ENCODE results near the gene ROR2. TPM values are rescaled to one million over a fixed set of nuclear protein-coding genes. Genes with fewer than 3 reads are reported as not detected.

ROR2 gene
- total RNA-seq, 1 experiment from 2014 or later, result 5.9 TPM

GRCh38 chr9:91522481-91522880, 427.5 kb downstream of the ROR2 start:
- Histone ChIP-seq H3K9me3 (ENCODE audit: control insufficient read depth, insufficient read depth, low read depth, low read length) (no peaks in the 10 kb centered on the region), H3K27ac (ENCODE audit: low read length) (no peak overlapping the region), H3K27me3 (ENCODE audit: control insufficient read depth, insufficient read depth, low read length) (no peaks in the 10 kb centered on the region), H3K4me1 (ENCODE audit: control insufficient read depth, insufficient read depth, low read length) (no peaks in the 10 kb centered on the region), H3K36me3 (ENCODE audit: control insufficient read depth, insufficient read depth, low read length) (no peaks in the 10 kb centered on the region), H3K4me3 (ENCODE audit: low read depth in 2 of 2, low read length in 2 of 2) (no peak overlapping the region)
- DNase-seq (ENCODE audit: low read depth, low spot score) (no peak), ATAC-seq (no peak)
- CTCF ChIA-PET, result no interaction called here
- no peak for TF ChIP-seq TCF7L2 (IDR thresholded peaks at IDR 0.05; ENCODE audit: low read depth, low read length)
- POLR2A ChIA-PET, result no interaction called here
- BruUV-seq (replicated peaks), result no TSS peak
- intact Hi-C loops (cut with micrococcal nuclease; ENCODE audit: unreplicated experiment) (no loop called here), in situ Hi-C loops (cut with HindIII; ENCODE audit: low pct_unique_long_range_greater_than_20kb, low sequenced_read_pairs) (no loop called here)

DNA sequence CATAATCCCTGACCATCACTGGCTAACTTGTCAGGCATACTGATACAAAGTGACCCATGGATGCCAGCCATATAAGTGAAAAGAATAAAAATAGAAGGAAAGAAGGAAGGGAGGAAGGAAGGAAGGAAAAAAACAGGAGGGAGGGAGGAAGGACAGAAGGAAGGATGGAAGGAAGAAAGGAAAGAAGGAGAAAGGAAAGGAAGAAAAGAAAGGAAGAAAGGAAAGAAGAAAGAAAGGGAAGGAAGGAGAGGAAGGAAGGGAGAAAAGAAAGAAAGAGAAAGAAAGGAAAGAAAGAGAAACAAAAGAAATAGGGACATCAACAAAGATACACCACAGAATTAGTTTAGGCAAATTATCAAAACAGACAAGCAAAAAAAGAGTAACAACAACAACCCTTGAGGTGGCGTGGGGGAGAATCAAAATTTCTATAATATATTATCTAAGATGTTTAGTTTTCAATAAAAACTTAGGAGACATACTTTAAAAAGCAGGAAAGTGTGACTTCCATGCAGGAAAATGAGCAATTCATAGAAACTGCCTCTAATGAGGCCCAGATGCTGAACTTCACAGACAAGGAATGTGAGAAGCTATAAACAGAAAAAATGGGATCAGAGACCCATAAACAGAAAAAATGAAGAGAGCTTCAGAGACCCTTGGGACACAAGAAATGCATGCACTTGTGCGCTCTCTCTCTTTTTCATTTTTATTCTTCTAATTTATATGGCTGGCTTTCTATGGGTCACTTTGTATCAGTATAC, 430.3 kb downstream of the ROR2 start:
- CTCF ChIA-PET, result no interaction called here
- no TSS peak for BruUV-seq (replicated peaks)

More for the DNA sequence above, 430.3 kb downstream of the ROR2 start:
- intact Hi-C loops (cut with micrococcal nuclease; ENCODE audit: unreplicated experiment) (no loop called here), in situ Hi-C loops (cut with HindIII; ENCODE audit: low pct_unique_long_range_greater_than_20kb, low sequenced_read_pairs) (no loop called here)
- H3K9me3 ChIP-seq (ENCODE audit: control insufficient read depth, insufficient read depth, low read depth, low read length), result no peaks in the 10 kb centered on the region
- no peaks in the 10 kb centered on the region for H3K27me3 ChIP-seq (ENCODE audit: control insufficient read depth, insufficient read depth, low read length)
- no peak overlapping the region for H3K4me3 ChIP-seq (ENCODE audit: low read depth in 2 of 2, low read length in 2 of 2)
- no peak overlapping the region for H3K27ac ChIP-seq (ENCODE audit: low read length)
- POLR2A ChIA-PET, result interaction anchor here (0.6 kb wide), 1 partner anchor 16 kb away, joined by 3 read pairs; no protein-coding TSS in a partner anchor
- no peak for DNase-seq (ENCODE audit: low read depth, low spot score)
- TF ChIP-seq, protein P1, sequence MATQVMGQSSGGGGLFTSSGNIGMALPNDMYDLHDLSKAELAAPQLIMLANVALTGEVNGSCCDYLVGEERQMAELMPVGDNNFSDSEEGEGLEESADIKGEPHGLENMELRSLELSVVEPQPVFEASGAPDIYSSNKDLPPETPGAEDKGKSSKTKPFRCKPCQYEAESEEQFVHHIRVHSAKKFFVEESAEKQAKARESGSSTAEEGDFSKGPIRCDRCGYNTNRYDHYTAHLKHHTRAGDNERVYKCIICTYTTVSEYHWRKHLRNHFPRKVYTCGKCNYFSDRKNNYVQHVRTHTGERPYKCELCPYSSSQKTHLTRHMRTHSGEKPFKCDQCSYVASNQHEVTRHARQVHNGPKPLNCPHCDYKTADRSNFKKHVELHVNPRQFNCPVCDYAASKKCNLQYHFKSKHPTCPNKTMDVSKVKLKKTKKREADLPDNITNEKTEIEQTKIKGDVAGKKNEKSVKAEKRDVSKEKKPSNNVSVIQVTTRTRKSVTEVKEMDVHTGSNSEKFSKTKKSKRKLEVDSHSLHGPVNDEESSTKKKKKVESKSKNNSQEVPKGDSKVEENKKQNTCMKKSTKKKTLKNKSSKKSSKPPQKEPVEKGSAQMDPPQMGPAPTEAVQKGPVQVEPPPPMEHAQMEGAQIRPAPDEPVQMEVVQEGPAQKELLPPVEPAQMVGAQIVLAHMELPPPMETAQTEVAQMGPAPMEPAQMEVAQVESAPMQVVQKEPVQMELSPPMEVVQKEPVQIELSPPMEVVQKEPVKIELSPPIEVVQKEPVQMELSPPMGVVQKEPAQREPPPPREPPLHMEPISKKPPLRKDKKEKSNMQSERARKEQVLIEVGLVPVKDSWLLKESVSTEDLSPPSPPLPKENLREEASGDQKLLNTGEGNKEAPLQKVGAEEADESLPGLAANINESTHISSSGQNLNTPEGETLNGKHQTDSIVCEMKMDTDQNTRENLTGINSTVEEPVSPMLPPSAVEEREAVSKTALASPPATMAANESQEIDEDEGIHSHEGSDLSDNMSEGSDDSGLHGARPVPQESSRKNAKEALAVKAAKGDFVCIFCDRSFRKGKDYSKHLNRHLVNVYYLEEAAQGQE (IDR thresholded peaks at IDR 0.05; ENCODE audit: insufficient read depth in 1 of 2, low read depth in 2 of 2, low read length in 1 of 2), result no peak
- TF ChIP-seq SIN3A (IDR thresholded peaks at IDR 0.05; ENCODE audit: borderline replicate concordance, insufficient read depth, low read depth, low read length), result no peak
- TF ChIP-seq, protein P2, sequence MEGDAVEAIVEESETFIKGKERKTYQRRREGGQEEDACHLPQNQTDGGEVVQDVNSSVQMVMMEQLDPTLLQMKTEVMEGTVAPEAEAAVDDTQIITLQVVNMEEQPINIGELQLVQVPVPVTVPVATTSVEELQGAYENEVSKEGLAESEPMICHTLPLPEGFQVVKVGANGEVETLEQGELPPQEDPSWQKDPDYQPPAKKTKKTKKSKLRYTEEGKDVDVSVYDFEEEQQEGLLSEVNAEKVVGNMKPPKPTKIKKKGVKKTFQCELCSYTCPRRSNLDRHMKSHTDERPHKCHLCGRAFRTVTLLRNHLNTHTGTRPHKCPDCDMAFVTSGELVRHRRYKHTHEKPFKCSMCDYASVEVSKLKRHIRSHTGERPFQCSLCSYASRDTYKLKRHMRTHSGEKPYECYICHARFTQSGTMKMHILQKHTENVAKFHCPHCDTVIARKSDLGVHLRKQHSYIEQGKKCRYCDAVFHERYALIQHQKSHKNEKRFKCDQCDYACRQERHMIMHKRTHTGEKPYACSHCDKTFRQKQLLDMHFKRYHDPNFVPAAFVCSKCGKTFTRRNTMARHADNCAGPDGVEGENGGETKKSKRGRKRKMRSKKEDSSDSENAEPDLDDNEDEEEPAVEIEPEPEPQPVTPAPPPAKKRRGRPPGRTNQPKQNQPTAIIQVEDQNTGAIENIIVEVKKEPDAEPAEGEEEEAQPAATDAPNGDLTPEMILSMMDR (IDR thresholded peaks at IDR 0.05), result no peak
- TF ChIP-seq POLR2AphosphoS5 (IDR thresholded peaks at IDR 0.05; ENCODE audit: low read depth, low read length), result no peak
- no peak for TF ChIP-seq TCF7L2 (IDR thresholded peaks at IDR 0.05; ENCODE audit: low read depth, low read length)
- H3K4me1 ChIP-seq (ENCODE audit: control insufficient read depth, insufficient read depth, low read length), result no peaks in the 10 kb centered on the region
- H3K36me3 ChIP-seq (ENCODE audit: control insufficient read depth, insufficient read depth, low read length), result no peaks in the 10 kb centered on the region
- no peak for ATAC-seq

Data from Panc1 (cell line).